Endothelial cell of umbilical vein (primary cell): ENCODE measurements around the gene MROH9.

Experiments
- CTCF ChIP-seq, 2 donors: IDR thresholded peaks; 1 replicate in 1 of 2; 2 replicates in 1 of 2; pipeline ENCODE4 v1.5.1; 2011; ENCODE audit warnings: low read length in 2 of 2, mild to moderate bottlenecking in 2 of 2, moderate library complexity in 2 of 2, control low read depth in 1 of 2, inconsistent platforms in 1 of 2, low read depth in 1 of 2; ENCODE audit not compliant: insufficient read depth in 1 of 2; ENCODE audit errors: extremely low read depth in 1 of 2
- EZH2 ChIP-seq: IDR thresholded peaks from 2 replicates; pipeline ENCODE4 v1.6.1; 2012; ENCODE audit warnings: borderline replicate concordance, low read depth, mild to moderate bottlenecking, moderate library complexity, low read length, inconsistent platforms; ENCODE audit not compliant: severe bottlenecking
- FOS ChIP-seq: IDR thresholded peaks from 2 replicates; pipeline ENCODE4 v1.6.1; 2011; ENCODE audit warnings: mild to moderate bottlenecking, low read length, moderate library complexity, borderline replicate concordance; ENCODE audit not compliant: insufficient read depth
- GATA2 ChIP-seq: IDR thresholded peaks from 2 replicates; pipeline ENCODE4 v1.7.0; 2011; ENCODE audit warnings: low read depth, mild to moderate bottlenecking, moderate library complexity, mixed read lengths, low read length; ENCODE audit not compliant: insufficient read length, insufficient read depth
- JUN ChIP-seq: IDR thresholded peaks from 2 replicates; pipeline ENCODE4 v1.6.1; 2011; ENCODE audit warnings: borderline replicate concordance, low read depth; ENCODE audit not compliant: insufficient read length, insufficient read depth
- MAX ChIP-seq: IDR thresholded peaks from 2 replicates; pipeline ENCODE4 v1.6.1; 2011; ENCODE audit not compliant: insufficient read depth, insufficient read length
- MYC ChIP-seq: IDR thresholded peaks from one replicate; pipeline ENCODE4 v1.6.1; 2011; ENCODE audit warnings: mild to moderate bottlenecking, low read depth, low read length
- POLR2A ChIP-seq: IDR thresholded peaks from 2 replicates; pipeline ENCODE4 v1.6.1; 2012; ENCODE audit warnings: low read depth, mild to moderate bottlenecking, control low read depth, low read length
- POLR2AphosphoS5 ChIP-seq: IDR thresholded peaks from 2 replicates; pipeline ENCODE4 v1.6.1; 2012; ENCODE audit warnings: low read depth, mild to moderate bottlenecking, control low read depth, low read length, moderate library complexity; ENCODE audit not compliant: insufficient read depth

- TF ChIP-seq JUN (no peak), EZH2 (no peak), CTCF (IDR thresholded peaks at IDR 0.05; ENCODE audit: extremely low read depth in 1 of 2, insufficient read depth in 1 of 2, low read depth in 1 of 2, low read length in 2 of 2) (no peak), POLR2A (no peak), POLR2AphosphoS5 (no peak), MAX (no peak), GATA2 (no peak), MYC (no peak), FOS (no peak)
Observed at GRCh38 chr1:170938281-170938680, 2.9 kb downstream of the MROH9 start.
